HG02840 (cell line): Measurements from ENCODE around the gene ATP13A3.
A peak's percentile ranks its signal among the peaks of the same experiment; 100 is the strongest.
"Not testable (repeated sequence)": the region's sequence is repeated elsewhere in the genome, so short reads cannot be mapped to it uniquely, and the experiment has no call there.

Experiments used
- ATAC-seq: cut with Tn5 transposase; IDR thresholded peaks from one replicate; pipeline ENCODE4 v1.9.1; 2021; ENCODE audit warnings: mild to moderate bottlenecking, moderate library complexity, moderate number of reproducible peaks; ENCODE audit not compliant: unreplicated experiment, low FRiP score

The ATP13A3 gene

DNA sequence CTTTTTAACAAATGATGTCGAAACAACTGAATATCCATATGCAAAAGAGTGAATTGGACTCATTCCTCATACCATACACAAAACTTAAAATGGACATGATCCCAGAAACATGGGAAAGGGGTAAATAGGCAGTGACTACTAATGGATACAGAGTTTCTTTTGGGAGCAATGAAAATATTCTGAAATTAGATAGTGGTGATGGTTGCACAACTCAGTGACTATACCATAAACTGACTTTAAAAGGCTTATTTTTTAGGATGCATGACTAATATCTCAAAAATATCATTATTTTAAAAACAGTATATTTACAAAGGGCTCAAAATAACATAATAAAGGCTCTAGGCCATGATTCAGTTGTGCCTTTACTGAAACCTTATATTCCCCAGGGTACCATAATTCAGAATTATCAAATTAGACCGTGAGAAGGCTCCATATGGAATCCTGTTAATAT lies 16.3 kb upstream of the ATP13A3 start:
- ATAC-seq: no peak

- ATAC-seq: no peak
These were observed 13.4 kb upstream of the ATP13A3 start for GRCh38 chr3:194500198-194500597.

GRCh38 chr3:194499516-194499915 lies 12.7 kb upstream of the ATP13A3 start:
- ATAC-seq: not testable (repeated sequence)

- no peak for ATAC-seq
These were observed 11.2 kb upstream of the ATP13A3 start for GRCh38 chr3:194497799-194498575.

DNA sequence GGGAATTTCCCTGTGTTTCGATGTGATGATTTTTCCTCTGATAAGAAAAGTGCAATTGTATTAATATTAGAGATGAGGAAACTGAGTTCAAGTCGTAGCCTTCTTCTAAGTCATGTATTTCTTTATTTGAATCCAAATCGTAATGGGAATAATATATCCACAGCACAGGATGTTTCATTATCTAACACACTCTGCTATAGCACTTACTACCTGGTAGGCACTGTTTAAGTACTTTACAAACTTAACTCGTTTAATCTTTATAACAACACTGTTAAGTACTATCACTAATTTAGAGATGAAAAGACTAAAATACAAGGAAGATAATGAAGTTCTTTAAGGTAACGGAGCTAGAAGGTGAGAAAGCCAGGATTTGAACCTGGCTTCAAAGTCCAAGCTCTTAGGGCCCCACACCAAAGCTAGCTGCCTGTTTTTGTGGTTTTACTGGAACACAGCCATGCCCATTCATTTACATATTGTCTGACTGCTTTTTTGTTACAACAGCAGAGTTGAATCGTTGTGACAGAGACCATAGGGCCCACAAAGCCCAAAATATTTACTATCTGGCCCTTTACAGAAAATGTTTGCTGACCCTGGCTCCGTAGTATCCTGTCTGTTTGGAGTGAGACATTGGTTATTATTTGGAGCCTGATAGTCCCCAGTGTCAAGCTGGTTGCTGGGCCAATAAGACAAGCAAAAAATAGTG lies 9.6 kb upstream of the ATP13A3 start:
- no peak for ATAC-seq

DNA sequence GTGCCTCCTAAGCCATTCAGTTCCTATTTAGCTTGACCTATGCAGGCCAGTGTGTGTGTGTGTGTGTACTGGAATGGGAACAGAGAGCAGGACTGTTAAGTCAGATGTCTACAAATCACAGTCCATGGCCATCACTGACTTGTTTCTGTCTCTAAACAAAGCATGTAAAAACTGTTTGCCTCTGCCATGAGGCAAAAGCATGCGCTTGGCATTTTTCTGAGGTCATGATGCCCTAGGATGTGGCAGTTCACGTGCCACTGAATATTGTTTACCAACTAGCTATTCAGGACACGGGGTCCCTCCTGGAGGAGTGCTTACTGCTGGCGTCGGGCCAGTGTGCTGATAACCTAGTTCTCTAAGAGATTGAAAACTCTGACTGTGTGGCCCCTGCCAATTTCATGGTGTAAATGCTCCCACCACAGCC lies 8.2 kb upstream of the ATP13A3 start:
- no peak for ATAC-seq

DNA sequence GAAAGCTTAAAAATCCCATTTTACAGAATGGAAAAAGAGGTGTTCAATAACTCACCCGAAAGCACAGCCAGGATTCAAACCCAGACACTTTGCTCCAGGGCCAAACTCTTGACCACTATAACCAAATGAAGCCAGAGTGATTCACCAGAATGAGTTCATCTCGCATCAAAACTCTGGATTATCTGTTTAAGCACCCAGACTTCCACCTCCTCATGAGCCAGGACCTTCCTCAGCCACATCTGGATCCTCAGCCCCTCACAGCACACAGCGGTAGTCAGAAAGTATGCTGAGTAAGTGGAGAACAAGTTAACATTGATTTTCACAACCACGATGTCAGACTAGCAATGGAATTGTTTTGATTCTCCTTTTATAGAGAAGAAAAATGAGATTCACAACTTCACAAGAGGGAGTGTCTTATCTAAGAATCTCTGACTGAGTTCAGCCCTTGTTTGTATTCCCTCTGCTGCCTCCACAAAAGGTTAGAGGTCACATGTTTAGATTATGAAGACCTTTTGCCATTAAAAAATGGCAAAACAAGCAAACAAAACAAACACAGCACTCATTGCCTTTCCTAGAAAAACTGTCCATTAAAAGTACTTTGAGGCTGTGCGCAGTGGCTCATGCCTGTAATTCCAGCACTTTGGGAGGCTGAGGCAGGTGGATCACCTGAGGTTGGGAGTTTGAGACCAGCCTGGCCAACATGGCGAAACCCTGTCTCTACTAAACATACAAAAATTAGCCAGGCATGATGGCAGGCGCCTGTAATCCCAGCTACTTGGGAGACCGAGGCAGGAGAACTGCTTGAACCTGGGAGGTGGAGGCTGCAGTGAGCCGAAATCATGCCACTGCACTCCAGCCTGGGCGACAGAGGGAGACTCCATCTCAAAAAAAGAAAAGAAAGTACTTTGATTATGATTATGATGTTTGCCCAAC lies 7.5 kb upstream of the ATP13A3 start:
- ATAC-seq: not testable (repeated sequence)

DNA sequence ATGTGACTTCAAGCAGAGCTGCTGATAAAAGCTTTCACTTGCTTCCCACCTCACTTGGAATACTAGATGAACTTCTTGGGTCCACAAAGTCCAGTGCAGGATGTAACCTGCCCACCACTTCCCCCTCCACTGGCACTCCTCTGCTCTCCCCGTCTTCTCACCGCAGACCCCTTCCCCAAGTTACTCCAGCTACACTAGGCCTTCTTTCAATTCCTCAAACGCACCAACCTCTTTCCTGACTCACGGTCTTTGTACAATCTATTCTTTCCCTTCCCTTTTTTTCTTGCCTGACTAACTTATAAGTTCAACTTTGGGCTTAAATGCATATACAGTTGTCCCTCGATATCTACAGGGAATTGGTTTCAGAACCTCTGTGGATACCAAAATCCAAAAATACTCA lies 5.2 kb upstream of the ATP13A3 start:
- ATAC-seq: no peak

GRCh38 chr3:194489736-194490612 lies 3.2 kb upstream of the ATP13A3 start:
- ATAC-seq: peak; percentile 43

DNA sequence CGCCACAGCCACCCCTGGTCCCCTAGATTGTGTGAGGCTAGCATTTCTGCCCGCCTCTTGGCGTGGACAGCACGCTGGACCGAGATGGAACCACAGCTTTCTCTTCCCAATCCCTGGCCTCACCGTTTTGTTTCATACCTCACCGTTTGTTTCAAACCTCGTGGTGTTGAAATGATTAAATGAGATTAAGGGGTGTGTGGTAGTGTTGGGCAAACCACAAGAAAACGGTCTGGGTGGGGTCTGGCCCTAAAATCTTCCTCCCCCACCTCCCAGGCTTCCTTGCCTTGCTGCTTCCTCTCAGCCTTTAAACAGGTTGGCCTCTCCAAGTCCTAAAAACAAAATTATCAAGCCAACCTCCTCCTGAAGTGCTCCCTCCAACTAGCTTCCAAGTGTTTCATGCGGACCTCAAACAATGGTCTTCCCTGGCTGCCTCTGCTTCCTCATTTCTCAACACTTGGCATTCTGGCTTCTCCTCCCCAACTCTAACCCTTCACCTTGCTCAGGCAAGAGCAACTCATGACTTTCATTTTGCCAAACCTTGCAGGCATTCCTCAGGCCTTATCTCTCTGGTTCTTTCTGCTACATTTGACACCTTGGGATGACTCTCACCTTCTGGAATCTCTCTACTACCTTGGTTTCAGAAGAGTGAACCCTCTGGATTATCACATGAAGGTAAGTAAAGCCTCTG lies 1.4 kb upstream of the ATP13A3 start:
- ATAC-seq: no peak

DNA sequence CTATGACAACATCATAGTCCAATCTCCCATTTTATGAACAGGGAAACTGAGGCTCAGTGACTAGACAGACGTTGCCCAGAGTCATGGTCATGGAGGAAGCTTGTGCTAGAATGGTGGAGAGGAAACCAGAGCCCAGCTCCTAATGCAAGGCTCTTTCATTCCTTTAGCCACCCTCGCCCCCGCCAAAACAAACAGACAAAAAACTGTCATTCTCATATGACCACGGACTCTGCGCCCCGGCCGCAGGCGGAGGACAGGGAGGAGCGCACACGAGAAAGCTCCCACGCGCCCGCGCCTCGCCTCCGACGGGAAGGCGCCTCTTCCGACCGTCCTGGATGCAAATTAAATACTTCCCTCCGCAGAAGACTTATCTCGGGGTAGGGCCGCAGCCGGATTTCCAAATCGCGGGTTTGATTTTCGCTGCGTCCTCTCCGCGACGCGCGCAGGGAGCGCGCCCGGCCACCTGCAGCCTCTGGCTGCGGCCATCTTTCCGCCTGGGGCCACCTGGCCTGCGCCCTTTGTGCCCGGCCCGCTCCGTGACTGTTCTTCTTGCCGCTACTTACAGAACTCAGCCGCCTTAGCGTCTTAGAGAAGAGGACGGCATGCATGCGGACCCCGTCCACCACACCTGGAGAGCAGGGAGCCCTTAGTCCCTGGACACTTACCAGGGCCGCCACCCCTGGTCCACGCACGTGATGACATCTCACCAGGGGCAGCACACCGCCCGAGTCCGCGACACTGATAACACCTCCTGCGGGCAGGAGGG lies 670 bp upstream of the ATP13A3 start:
- peak; percentile 26 for ATAC-seq

- peak; percentile 5 for ATAC-seq
These were observed 792 bp downstream of the ATP13A3 start for GRCh38 chr3:194485881-194486539.

DNA sequence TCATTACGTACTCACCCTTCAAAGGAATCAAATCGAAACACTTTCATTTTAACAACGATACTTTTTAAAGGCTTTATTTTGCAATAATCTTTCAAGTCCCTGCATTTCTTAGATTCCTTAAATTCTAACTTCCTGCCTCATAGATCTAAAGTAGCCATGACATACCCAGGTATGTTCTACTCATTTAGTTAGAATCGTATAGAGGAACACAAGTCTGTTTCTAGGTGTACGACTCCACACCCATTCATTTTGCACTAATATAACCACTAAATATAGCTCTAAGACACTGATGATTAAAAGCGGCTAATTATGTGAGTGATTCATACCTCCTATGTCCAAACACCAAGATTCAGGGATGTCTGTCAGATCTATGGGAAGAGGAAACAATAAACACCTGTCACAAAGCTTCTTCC lies 1.3 kb downstream of the ATP13A3 start:
- ATAC-seq: no peak

DNA sequence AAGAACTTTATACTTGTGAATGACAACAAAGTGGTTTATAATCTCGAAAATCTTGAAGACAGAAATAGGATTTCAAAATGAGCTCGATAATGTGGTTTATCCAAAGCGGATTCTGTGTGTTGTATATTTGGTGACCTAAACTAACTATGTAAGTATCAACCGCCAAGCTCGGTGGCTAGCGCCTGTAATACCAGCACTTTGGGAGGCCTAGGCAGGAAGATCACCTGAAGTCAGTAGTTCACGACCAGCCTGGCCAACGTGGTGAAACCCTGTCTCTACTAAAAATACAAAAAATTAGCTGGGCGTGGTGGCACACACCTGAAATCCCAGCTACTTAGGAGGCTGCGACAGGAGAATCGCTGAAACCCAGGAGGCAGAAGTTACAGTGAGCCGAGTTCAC lies 2.2 kb downstream of the ATP13A3 start:
- no peak for ATAC-seq

- ATAC-seq: no peak
These were observed 3.0 kb downstream of the ATP13A3 start for GRCh38 chr3:194483850-194484249.

DNA sequence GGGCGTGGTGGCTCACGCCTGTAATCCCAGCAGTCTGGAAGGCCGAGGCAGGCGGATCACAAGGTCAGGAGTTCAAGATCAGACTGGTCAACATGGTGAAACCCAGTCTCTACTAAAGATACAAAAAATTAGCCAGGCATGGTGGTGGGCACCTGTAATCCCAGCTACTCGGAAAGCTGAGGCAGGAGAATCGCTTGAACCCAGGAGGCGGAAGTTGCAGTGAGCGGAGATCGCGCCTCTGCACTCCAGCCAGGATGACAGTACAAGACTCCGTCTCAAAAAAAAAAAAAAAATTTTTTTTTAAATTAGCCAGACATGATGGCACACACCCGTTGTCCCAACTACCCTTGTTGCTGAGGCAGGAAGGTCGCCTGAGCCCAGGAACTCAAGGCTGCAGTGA lies 4.0 kb downstream of the ATP13A3 start:
- ATAC-seq: not testable (repeated sequence)

DNA sequence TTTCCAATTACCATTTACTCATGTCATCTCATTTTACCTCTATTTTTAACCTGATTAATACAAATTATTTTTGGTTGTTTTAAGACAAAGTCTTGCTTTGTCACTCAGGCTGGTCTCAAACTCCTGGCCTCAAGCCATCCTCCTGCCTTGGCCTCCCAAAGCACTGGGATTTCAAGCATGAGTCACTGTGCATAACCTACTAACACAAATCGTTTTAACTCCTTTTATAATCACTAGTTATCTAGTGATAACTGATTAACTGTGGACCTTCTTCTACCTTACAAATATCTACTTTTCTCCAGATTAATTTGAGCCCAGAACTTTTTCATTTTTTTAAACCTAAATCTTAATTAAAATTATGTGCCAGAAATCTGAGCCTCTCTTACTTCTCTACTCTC lies 4.6 kb downstream of the ATP13A3 start:
- ATAC-seq: no peak
